Ecto neural progenitor cell (in vitro differentiated cells): ENCODE results near the gene MLH3.

Source experiments
- DNase-seq: peaks from one replicate; pipeline ENCODE4 v3.0.0-alpha.2; 2018; ENCODE audit warnings: low spot score

MLH3 gene

GRCh38 chr14:74965486-74966153, 85.6 kb downstream of the MLH3 start:
- no peak for DNase-seq

DNA sequence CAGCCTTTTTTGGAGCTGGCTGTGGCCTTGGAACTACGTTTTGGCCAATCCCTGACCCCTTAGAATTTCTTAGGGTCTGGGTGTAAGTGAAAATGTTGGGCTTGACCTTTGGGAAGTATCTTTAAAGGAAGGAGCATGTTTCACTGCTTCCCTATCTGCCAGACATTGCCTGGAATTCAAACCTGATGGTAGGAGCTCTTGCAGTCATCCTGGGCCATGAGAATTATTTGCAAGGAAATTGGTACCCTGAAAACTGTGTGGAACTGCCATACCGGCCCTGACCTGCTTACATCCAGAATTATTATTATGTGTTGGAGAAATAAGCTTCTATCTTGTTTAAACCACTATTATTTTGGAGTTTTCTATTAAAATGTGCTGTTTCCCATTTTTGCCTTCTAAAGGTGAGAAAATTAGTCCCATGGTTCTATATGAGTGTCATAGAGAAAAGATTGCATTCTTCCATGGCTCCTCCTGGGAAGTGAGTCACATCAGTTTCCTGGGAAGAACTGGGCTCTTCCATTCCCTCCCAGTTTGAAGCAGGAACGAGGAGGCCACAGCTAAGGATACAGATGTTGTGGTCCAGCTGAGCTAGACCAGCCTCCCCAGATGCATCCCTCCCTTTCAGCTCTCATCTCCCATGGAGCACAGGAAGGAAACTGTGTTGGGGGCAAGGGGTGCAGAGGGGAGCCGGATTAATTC, 86.3 kb downstream of the MLH3 start:
- no peak for DNase-seq
